GM23338 (cell line): ENCODE measurements around the gene STK38. TPM values are rescaled to one million over a fixed set of nuclear protein-coding genes. Genes with fewer than 3 reads are reported as not detected.

Experiments used
- CREB1 ChIP-seq: fragments of 250-450 bp; sonication (Bioruptor Pico); IDR thresholded peaks from 2 replicates; pipeline ENCODE4 v1.5.0; 2020; ENCODE audit warnings: low read depth, mild to moderate bottlenecking, moderate library complexity
- CTCF ChIP-seq, 2 experiments: fragments of 200-600 bp in 1 of 2; sonication (generic) in 1 of 2; conservative IDR thresholded peaks; 2 replicates each; pipeline versions ENCODE4 v1.5.1 to v1.6.1; 2016 to 2017; ENCODE audit warnings: antibody characterized with exemption in 2 of 2, low read depth in 2 of 2, mild to moderate bottlenecking in 2 of 2, moderate library complexity in 1 of 2
- ETS1 ChIP-seq: IDR thresholded peaks from 2 replicates; pipeline ENCODE4 v1.6.1; 2016; ENCODE audit warnings: antibody characterized with exemption
- EZH2 ChIP-seq: fragments of 200-600 bp; sonication (generic); IDR thresholded peaks from one replicate; pipeline ENCODE4 v1.8.0; 2017; ENCODE audit warnings: antibody characterized with exemption, mild to moderate bottlenecking, low read depth; ENCODE audit not compliant: unreplicated experiment
- JUNB ChIP-seq: IDR thresholded peaks from one replicate; pipeline ENCODE4 v1.6.1; 2016; ENCODE audit warnings: antibody characterized with exemption; ENCODE audit not compliant: unreplicated experiment
- NANOG ChIP-seq: IDR thresholded peaks from 2 replicates; pipeline ENCODE4 v1.6.1; 2016; ENCODE audit warnings: antibody characterized with exemption, borderline replicate concordance
- POLR2AphosphoS5 ChIP-seq: IDR thresholded peaks from 2 replicates; pipeline ENCODE4 v1.6.1; 2016; ENCODE audit warnings: antibody characterized with exemption, low read depth
- REST ChIP-seq: IDR thresholded peaks from one replicate; pipeline ENCODE4 v1.6.1; 2018; ENCODE audit warnings: antibody characterized with exemption; ENCODE audit not compliant: unreplicated experiment
- STAT1 ChIP-seq: IDR thresholded peaks from one replicate; pipeline ENCODE4 v1.6.1; 2016; ENCODE audit warnings: antibody characterized with exemption; ENCODE audit not compliant: unreplicated experiment
- ZNF114 ChIP-seq: fragments of 250-450 bp; sonication (Bioruptor Pico); IDR thresholded peaks from 2 replicates; pipeline ENCODE4 v1.5.0; 2020; ENCODE audit warnings: mild to moderate bottlenecking, moderate library complexity
- ZNF331 ChIP-seq: fragments of 250-450 bp; sonication (Bioruptor Pico); IDR thresholded peaks from 2 replicates; pipeline ENCODE4 v1.5.0; 2020; ENCODE audit warnings: low read depth, mild to moderate bottlenecking, moderate library complexity
- ZNF462 ChIP-seq: fragments of 250-450 bp; sonication (Bioruptor Pico); IDR thresholded peaks from 2 replicates; pipeline ENCODE4 v1.5.0; 2020; ENCODE audit warnings: mild to moderate bottlenecking, moderate library complexity
- polyA plus RNA-seq: library from polyadenylated mRNA; unstranded; fragments of >200 nt; fragmentation: Nextera tagmentation; extraction: Ambion mirVana; gene quantifications from 2 replicates; pipeline ENCODE4 v1.2.1, GENCODE V29; 2016
- total RNA-seq: library from RNA; depleted of rRNA; stranded (reverse); fragments of >200 nt; shearing (Covaris generic); gene quantifications from 2 replicates; pipeline ENCODE4 v1.2.3, GENCODE V29; 2014

The STK38 gene
- total and polyA plus RNA-seq, 2 experiments from 2014 or later: 10.8 to 17.4 TPM

GRCh38 chr6:36594816-36595643 lies 47.8 kb upstream of the STK38 start (continued):
- TF ChIP-seq ZNF462 (CRISPR knock-in tag) (no peak), ZNF114 (no peak), STAT1 (no peak), REST (no peak), POLR2AphosphoS5 (no peak), JUNB (no peak), ETS1 (no peak), CREB1 (no peak), NANOG (no peak), EZH2 (no peak), CTCF (conservative IDR thresholded peaks at IDR 0.05; ENCODE audit: low read depth in 2 of 2) (no peak), ZNF331 (no peak)
